ENCODE results near the gene OLFML2B.

Gene OLFML2B

GRCh38 chr1:161981735-161982506 lies 41.7 kb downstream of the OLFML2B start:
- no peak for DNase-seq (ENCODE audit: low read depth in 1 of 2, low spot score in 1 of 2)

- DNase-seq (ENCODE audit: low read depth in 1 of 2, low spot score in 1 of 2) = no peak
These were observed 42.5 kb downstream of the OLFML2B start for GRCh38 chr1:161981126-161981525.

- no peak for DNase-seq (ENCODE audit: low read depth in 1 of 2, low spot score in 1 of 2)
These were observed 45.5 kb downstream of the OLFML2B start for GRCh38 chr1:161978011-161978790.

- no peak for DNase-seq (ENCODE audit: low read depth in 1 of 2, low spot score in 1 of 2)
These were observed 49.5 kb downstream of the OLFML2B start for GRCh38 chr1:161973924-161974845.

GRCh38 chr1:161972828-161973227 lies 50.8 kb downstream of the OLFML2B start:
- no peak for DNase-seq (ENCODE audit: low read depth in 1 of 2, low spot score in 1 of 2)

GRCh38 chr1:161970633-161971032 lies 53.0 kb downstream of the OLFML2B start:
- no peak for DNase-seq (ENCODE audit: low read depth in 1 of 2, low spot score in 1 of 2)

GRCh38 chr1:161970036-161970435 lies 53.6 kb downstream of the OLFML2B start:
- no peak for DNase-seq (ENCODE audit: low read depth in 1 of 2, low spot score in 1 of 2)

- no peak for DNase-seq (ENCODE audit: low read depth in 1 of 2, low spot score in 1 of 2)
These were observed 57.6 kb downstream of the OLFML2B start for GRCh38 chr1:161966067-161966466.

GRCh38 chr1:161962091-161962887 lies 61.4 kb downstream of the OLFML2B start:
- DNase-seq (ENCODE audit: low read depth in 1 of 2, low spot score in 1 of 2) = peak in 1 of 2 donors; percentile 6

- no peak for DNase-seq (ENCODE audit: low read depth in 1 of 2, low spot score in 1 of 2)
These were observed 65.2 kb downstream of the OLFML2B start for GRCh38 chr1:161958425-161958824.

- no peak for DNase-seq (ENCODE audit: low read depth in 1 of 2, low spot score in 1 of 2)
These were observed 66.7 kb downstream of the OLFML2B start for GRCh38 chr1:161956930-161957329.

GRCh38 chr1:161956097-161956496 lies 67.6 kb downstream of the OLFML2B start:
- DNase-seq (ENCODE audit: low read depth in 1 of 2, low spot score in 1 of 2) = no peak

GRCh38 chr1:161955606-161956005 lies 68.1 kb downstream of the OLFML2B start:
- DNase-seq (ENCODE audit: low read depth in 1 of 2, low spot score in 1 of 2) = no peak

GRCh38 chr1:161954466-161954865 lies 69.2 kb downstream of the OLFML2B start:
- no peak for DNase-seq (ENCODE audit: low read depth in 1 of 2, low spot score in 1 of 2)

GRCh38 chr1:161954050-161954449 lies 69.6 kb downstream of the OLFML2B start:
- no peak for DNase-seq (ENCODE audit: low read depth in 1 of 2, low spot score in 1 of 2)

- DNase-seq (ENCODE audit: low read depth in 1 of 2, low spot score in 1 of 2) = no peak
These were observed 70.3 kb downstream of the OLFML2B start for GRCh38 chr1:161953256-161953920.

GRCh38 chr1:161952607-161953172 lies 71.0 kb downstream of the OLFML2B start:
- no peak for DNase-seq (ENCODE audit: low read depth in 1 of 2, low spot score in 1 of 2)

GRCh38 chr1:161951646-161952045 lies 72.0 kb downstream of the OLFML2B start:
- no peak for DNase-seq (ENCODE audit: low read depth in 1 of 2, low spot score in 1 of 2)

GRCh38 chr1:161950377-161950776 lies 73.3 kb downstream of the OLFML2B start:
- DNase-seq (ENCODE audit: low read depth in 1 of 2, low spot score in 1 of 2) = no peak

GRCh38 chr1:161949548-161949947 lies 74.1 kb downstream of the OLFML2B start:
- no peak for DNase-seq (ENCODE audit: low read depth in 1 of 2, low spot score in 1 of 2)
